HG03025 (cell line): ENCODE measurements around the gene PTCRA.

Experiments used
- ATAC-seq: cut with Tn5 transposase; IDR thresholded peaks from one replicate; pipeline ENCODE4 v1.9.1; 2021; ENCODE audit warnings: mild to moderate bottlenecking, moderate library complexity; ENCODE audit not compliant: unreplicated experiment, low FRiP score

PTCRA gene

DNA sequence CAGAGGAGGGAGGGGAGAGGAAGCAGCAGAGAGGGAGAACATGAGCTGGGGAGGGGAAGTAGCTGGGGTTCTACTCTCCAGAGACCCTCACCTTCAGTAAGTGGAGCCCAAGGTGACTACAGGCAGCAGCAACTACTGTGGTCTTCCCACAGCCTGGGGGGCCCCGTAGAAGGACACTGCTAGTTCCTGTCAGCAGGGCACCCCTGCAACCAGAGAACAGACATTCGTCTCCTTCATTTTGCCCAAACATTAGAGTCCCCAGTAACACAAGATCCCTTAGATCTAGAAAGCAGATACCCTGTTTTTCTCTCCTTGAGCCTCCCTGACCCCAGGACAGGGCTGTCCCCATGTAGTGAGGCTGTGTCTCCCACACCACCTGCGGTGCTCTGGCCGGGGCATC lies 52.9 kb downstream of the PTCRA start:
- no peak for ATAC-seq

DNA sequence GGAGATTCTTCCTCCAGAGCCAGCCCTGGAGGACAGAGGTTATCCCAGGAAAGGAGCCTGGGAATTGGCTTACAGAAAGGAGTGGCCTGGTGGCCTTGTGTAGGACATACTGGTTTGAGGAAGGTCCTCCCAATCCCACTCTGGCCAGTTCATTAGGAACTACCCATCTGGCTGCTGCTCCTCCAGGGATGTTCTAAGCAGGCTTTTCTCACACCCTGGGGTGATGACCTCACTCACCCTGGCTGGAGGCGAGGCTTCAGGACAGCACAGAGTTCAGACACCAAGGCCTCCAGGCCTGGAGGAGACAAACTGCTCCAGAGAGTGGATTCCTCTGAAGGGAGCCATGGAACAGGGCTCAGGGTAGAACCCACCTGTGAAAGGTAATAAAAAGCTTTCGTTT lies 53.6 kb downstream of the PTCRA start:
- ATAC-seq, result no peak

DNA sequence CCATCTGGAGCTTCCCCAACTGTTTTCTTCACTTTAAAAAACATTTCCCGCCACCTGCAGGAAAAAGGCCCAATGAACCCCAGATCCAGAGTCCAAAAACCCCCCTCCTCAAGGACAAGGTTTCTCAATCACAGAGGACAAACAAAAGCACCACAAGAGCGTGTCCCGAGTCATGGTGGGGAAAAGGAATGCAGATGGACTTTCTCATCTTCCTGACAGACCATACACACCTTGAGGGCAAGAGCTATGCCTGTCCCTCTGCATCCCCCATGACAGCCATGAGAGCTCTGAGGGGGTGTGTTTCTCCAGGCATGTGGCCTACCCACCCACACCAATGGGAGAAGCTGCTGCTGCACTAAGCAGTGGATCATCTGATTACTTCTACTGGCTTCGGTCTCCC lies 54.1 kb downstream of the PTCRA start:
- no peak for ATAC-seq

DNA sequence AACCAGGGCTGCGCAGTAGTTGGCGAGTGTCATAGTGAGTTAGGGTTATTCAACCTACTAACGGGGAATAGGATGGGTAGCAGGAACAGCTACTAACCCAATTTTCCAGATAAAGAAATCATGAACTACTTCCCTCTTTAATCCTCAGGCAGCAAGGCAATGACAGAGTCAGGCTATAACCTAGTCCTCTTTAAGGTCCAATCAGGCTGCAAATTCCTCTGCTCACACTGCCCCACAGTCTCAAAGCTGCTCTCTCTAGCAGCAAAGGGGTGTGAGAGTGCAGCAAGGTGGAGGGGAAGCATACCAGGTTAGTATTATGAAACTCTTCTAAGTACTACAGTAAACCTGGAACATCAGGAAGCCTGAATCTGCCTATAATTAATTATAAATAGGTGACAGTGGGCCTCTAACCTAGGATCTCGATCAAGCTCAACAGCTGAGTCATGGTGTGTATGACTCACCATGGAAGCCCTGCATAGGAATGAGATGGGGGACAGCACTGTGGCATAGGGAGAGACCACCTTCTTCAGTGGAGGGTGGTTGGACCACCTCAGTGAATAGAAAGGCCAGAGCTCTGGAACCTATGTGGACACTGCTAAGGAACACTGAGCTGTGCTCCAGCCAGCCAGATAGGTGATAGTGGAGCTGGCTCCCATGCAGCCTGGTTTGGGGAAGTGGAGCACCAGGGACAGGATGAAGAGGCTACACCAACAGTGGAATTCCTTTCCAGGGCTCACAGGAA lies 55.2 kb downstream of the PTCRA start:
- ATAC-seq, result no peak

DNA sequence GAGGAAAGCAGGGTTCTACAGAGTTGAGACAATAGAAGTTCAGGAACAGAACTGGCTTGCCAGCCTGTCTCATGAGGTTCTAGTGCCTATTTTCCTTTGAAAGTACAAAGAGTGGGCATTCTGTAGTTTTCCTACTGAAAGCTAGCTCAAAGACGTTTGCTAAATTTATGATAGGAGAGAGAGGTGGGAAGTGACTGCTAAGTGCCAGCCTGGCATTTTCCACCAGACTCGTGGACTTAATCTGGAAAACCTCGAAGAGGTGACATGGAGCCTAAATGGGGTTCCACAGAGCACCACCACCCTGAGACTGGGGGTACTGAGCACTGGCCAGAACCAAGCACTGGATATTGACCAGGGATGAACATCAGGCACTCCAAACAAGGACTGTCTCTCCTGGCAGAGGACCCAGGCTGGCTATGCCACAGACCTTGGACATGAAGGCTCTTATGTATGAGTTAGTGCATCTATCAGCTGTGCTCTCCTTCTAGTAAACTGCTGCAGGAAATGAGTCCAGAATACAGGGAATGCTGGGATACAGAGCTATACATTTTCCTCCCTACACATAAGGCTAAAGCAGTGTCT lies 56.0 kb downstream of the PTCRA start:
- ATAC-seq, result no peak

DNA sequence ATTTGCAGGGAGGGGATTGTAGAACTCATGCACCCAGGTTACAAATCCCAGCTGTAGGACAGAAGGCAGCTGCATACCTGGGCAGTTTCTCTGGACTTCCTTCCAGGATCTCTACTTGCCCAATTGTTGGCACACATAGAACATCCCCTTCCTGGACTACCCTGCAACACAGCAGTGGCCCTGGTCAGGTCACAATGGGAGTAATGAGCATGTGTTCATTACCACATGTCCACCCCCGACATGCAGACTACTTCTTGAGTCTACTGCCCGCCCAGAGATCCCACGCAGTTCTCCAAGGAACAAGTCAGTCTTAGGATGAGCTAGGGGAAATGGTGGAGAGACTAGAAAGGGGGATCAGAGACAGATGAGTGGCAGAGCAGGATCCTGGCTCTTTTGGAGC lies 58.1 kb downstream of the PTCRA start:
- no peak for ATAC-seq

DNA sequence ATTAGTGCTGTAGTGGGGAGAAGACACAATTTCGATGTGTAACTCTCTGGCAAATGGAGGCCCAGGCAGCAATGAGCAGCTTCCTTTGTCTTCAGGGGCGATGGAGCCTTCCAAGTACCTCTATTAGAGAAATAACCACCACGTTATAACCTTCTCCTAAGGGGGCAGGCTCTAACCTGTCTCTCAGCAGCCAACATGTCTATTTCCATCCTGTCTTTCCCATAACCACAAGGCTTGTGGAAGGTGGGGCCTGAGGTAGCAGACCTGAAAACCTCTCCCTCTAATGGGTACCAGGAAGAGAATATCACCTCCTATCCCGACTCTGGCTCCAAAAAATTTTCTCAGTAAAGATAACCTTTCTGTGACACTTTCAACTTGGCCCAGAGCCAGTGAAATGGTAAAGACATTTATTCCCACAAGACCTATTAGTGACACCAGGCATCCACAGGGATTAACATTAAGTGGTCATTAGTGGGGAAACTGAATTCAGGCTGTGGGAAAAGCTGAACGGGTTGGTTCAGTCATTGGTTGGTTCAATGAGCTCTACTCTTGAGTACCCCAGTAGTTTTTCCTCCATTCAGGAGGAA lies 59.2 kb downstream of the PTCRA start:
- ATAC-seq, result no peak
